ENCODE results near the gene VAPA. TPM values are rescaled to one million over a fixed set of nuclear protein-coding genes. Genes with fewer than 3 reads are reported as not detected.

The VAPA gene
- total and polyA plus RNA-seq, 10 of the 15 experiments (the other 5 are each of a cell fraction or from before 2014, with no cell fraction given): 70.9 to 252 (median 166) TPM

- no peak for TF ChIP-seq REST (IDR thresholded peaks at IDR 0.05; ENCODE audit: low read depth, low read length)
- no peak for TF ChIP-seq ZNF622 (IDR thresholded peaks at IDR 0.05)
- peak; percentile 96 for TF ChIP-seq POLR2A (IDR thresholded peaks at IDR 0.05; ENCODE audit: low read depth, low read length)
- peak; percentile 84 for TF ChIP-seq MAX (IDR thresholded peaks at IDR 0.05; ENCODE audit: low read depth, low read length)
- TF ChIP-seq ZSCAN29 (IDR thresholded peaks at IDR 0.05): 0 out of 2 replicates have a peak, but pooled peaks have one; percentile 15
- TF ChIP-seq KLF5 (IDR thresholded peaks at IDR 0.05; ENCODE audit: partially characterized antibody): peak; percentile 9
- TF ChIP-seq POU2F2 (IDR thresholded peaks at IDR 0.05; ENCODE audit: borderline replicate concordance, low read depth, low read length): peak; percentile 35; the same call in 2 of the 3 replicates
- no peak for TF ChIP-seq SUZ12 (IDR thresholded peaks at IDR 0.05; ENCODE audit: unreplicated experiment)
- TF ChIP-seq EGR1 (IDR thresholded peaks at IDR 0.05; ENCODE audit: borderline replicate concordance in 1 of 2, low read depth in 2 of 2, low read length in 2 of 2): peak; percentile 71 to 79
- TF ChIP-seq NR2F1 (conservative IDR thresholded peaks at IDR 0.05): peak; percentile 34
- TF ChIP-seq IRF5 (IDR thresholded peaks at IDR 0.05; ENCODE audit: borderline replicate concordance): no peak
- TF ChIP-seq FOS (IDR thresholded peaks at IDR 0.05; ENCODE audit: borderline replicate concordance, extremely low read depth, insufficient read length): no peak
- TF ChIP-seq NR2C1 (IDR thresholded peaks at IDR 0.05): peak; percentile 88
- peak; percentile 63; the same call in 1 of the 2 replicates for TF ChIP-seq RB1 (IDR thresholded peaks at IDR 0.05; ENCODE audit: borderline replicate concordance)
- no peak for TF ChIP-seq ZNF274 (IDR thresholded peaks at IDR 0.05; ENCODE audit: insufficient read depth, insufficient read length)
- no peak for TF ChIP-seq JUND (IDR thresholded peaks at IDR 0.05; ENCODE audit: low read depth, low read length)
- TF ChIP-seq CREM (IDR thresholded peaks at IDR 0.05; ENCODE audit: low read depth): peak; percentile 79; the same call in 1 of the 2 replicates
- TF ChIP-seq BMI1 (IDR thresholded peaks at IDR 0.05; ENCODE audit: borderline replicate concordance): peak; percentile 58; the same call in 1 of the 2 replicates
- no peak for TF ChIP-seq YBX1 (IDR thresholded peaks at IDR 0.05)
- TF ChIP-seq IRF4 (IDR thresholded peaks at IDR 0.05; ENCODE audit: low read depth, low read length): 0 out of 2 replicates have a peak, but pooled peaks have one; percentile 31
- peak; percentile 80 for TF ChIP-seq USF2 (IDR thresholded peaks at IDR 0.05; ENCODE audit: borderline replicate concordance, low read depth, low read length)
- TF ChIP-seq SKIL (IDR thresholded peaks at IDR 0.05; ENCODE audit: low read depth, poor library complexity, severe bottlenecking): no peak
These were observed at the start of gene VAPA (continued) for GRCh38 chr18:9913526-9914333.

Measured in GM12878 (cell line).